Keratinocyte (primary cell): ENCODE data around the gene PRDM10. TPM values are rescaled to one million over a fixed set of nuclear protein-coding genes. Genes with fewer than 3 reads are reported as not detected.

Experiments used
- DNase-seq: peaks from one replicate; pipeline ENCODE4 v3.0.0-alpha.2; 2011; ENCODE audit warnings: low read depth, missing footprints, low spot score
- FAIRE-seq: peaks from 2 replicates; lab custom pipeline; 2011; peaks lifted over from hg19 to GRCh38; lab: Jason Lieb, UNC
- H2AFZ ChIP-seq: 2 replicates; pipeline ENCODE4 v1.6.0; 2012; ENCODE audit warnings: low read length, control low read depth, inconsistent platforms; ENCODE audit not compliant: control insufficient read depth
- H3K27ac ChIP-seq: 2 replicates; pipeline ENCODE4 v1.5.1; 2011; ENCODE audit warnings: low read length; ENCODE audit not compliant: control insufficient read depth, insufficient read depth
- H3K27me3 ChIP-seq: 3 replicates; pipeline ENCODE4 v1.6.0; 2011; ENCODE audit warnings: low read length; ENCODE audit not compliant: control insufficient read depth, insufficient read depth; ENCODE audit errors: extremely low read depth
- H3K36me3 ChIP-seq, 2 experiments: 2 replicates in 1 of 2; 3 replicates in 1 of 2; pipeline ENCODE4 v1.5.1; 2011; ENCODE audit warnings: low read length in 2 of 2, mild to moderate bottlenecking in 1 of 2; ENCODE audit not compliant: control insufficient read depth in 2 of 2, insufficient read depth in 2 of 2; ENCODE audit errors: extremely low read depth in 1 of 2
- H3K4me1 ChIP-seq: 3 replicates; pipeline ENCODE4 v1.5.1; 2011; ENCODE audit warnings: low read length; ENCODE audit not compliant: control insufficient read depth, insufficient read depth; ENCODE audit errors: extremely low read depth
- H3K4me2 ChIP-seq: 3 replicates; pipeline ENCODE4 v1.6.0; 2011; ENCODE audit warnings: low read depth, low read length; ENCODE audit not compliant: control insufficient read depth, insufficient read depth; ENCODE audit errors: extremely low read depth
- H3K4me3 ChIP-seq, 3 experiments: fragments of 200-600 bp in 1 of 3; sonication (generic) in 1 of 3; 2 replicates in 2 of 3; 3 replicates in 1 of 3; pipeline ENCODE4 v1.5.1; 2011 to 2016; ENCODE audit warnings: low read length in 3 of 3, mild to moderate bottlenecking in 3 of 3, control low read depth in 2 of 3, inconsistent platforms in 1 of 3, low read depth in 1 of 3, mixed read lengths in 1 of 3, mixed run types in 1 of 3, moderate library complexity in 1 of 3; ENCODE audit not compliant: control insufficient read depth in 2 of 3, insufficient read depth in 2 of 3; ENCODE audit errors: extremely low read depth in 1 of 3
- H3K79me2 ChIP-seq: 2 replicates; pipeline ENCODE4 v1.6.0; 2012; ENCODE audit warnings: low read length; ENCODE audit not compliant: control insufficient read depth, insufficient read depth
- H3K9ac ChIP-seq: 3 replicates; pipeline ENCODE4 v1.6.0; 2011; ENCODE audit warnings: low read length; ENCODE audit not compliant: control insufficient read depth, insufficient read depth; ENCODE audit errors: extremely low read depth
- H3K9me1 ChIP-seq: 3 replicates; pipeline ENCODE4 v1.6.0; 2011; ENCODE audit warnings: low read length; ENCODE audit not compliant: control insufficient read depth, insufficient read depth; ENCODE audit errors: extremely low read depth
- H3K9me3 ChIP-seq: 2 replicates; pipeline ENCODE4 v1.5.1; 2012; ENCODE audit warnings: low read depth, low read length; ENCODE audit not compliant: control insufficient read depth
- H4K20me1 ChIP-seq: 3 replicates; pipeline ENCODE4 v1.6.0; 2011; ENCODE audit warnings: low read length; ENCODE audit not compliant: control insufficient read depth, insufficient read depth; ENCODE audit errors: extremely low read depth
- CTCF ChIP-seq, 3 experiments: IDR thresholded peaks in 1 of 3; conservative IDR thresholded peaks in 1 of 3; optimal IDR thresholded peaks in 1 of 3; 2 replicates in 2 of 3; 3 replicates in 1 of 3; pipeline versions ENCODE3 to v1.5.1; 2011; ENCODE audit warnings: low read length in 3 of 3, mild to moderate bottlenecking in 3 of 3, moderate library complexity in 2 of 3, control low read depth in 1 of 3, inconsistent platforms in 1 of 3; ENCODE audit not compliant: insufficient read depth in 2 of 3; ENCODE audit errors: extremely low read depth in 1 of 3
- EZH2 ChIP-seq: IDR thresholded peaks from one replicate; pipeline ENCODE4 v1.6.1; 2012; ENCODE audit warnings: inconsistent platforms, mild to moderate bottlenecking, low read length, moderate library complexity
- dilution Hi-C: fragments of 300-500 bp; cut with MboI; formaldehyde crosslinking; loops from one replicate; pipeline ENCODE4 v1.7.0; 2020; ENCODE audit warnings: low sequenced_read_pairs; ENCODE audit not compliant: extremely low pct_ligation_motif_present
- polyA plus RNA-seq, 5 experiments: library from polyadenylated mRNA; depleted of rRNA in 3 of 5; stranded (reverse) in 3 of 5; stranded (forward) in 1 of 5; unstranded in 1 of 5; fragments of >200 nt; gene quantifications; 1 replicate in 1 of 5; 2 replicates in 3 of 5; 3 replicates in 1 of 5; pipeline versions ENCODE4 v1.2.1 to v1.2.3, GENCODE V29; 2011 to 2012; ENCODE audit warnings: missing spikeins in 2 of 5, low read depth in 1 of 5, low replicate concordance in 1 of 5

Gene PRDM10
- polyA plus RNA-seq, 1 donor (not counting 4 experiments of a cell fraction or from before 2014, with no cell fraction given), result 4.7 TPM

GRCh38 chr11:129894278-129895125, 108.1 kb downstream of the PRDM10 start:
- dilution Hi-C loops, result no loop called here
- FAIRE-seq (peak; percentile 36), DNase-seq (no peak)
- H3K79me2 ChIP-seq, result peaks cover 27% of the 10 kb centered on the region
- H3K27ac ChIP-seq, result peak overlapping the region; percentile 64
- peaks cover 12 to 19% of the 10 kb centered on the region in 2 experiments for H3K36me3 ChIP-seq
- H3K9me1 ChIP-seq, result no peaks in the 10 kb centered on the region
- no peak for TF ChIP-seq EZH2
- H3K4me1 ChIP-seq, result peaks cover 16% of the 10 kb centered on the region
- H3K9ac ChIP-seq, result peak overlapping the region; percentile 85
- no peaks in the 10 kb centered on the region for H3K27me3 ChIP-seq
- H3K4me3 ChIP-seq, result peak overlapping the region; percentile 88 to 98 (median 95)
- peak overlapping the region; percentile 69 for H2AFZ ChIP-seq
- no peaks in the 10 kb centered on the region for H3K9me3 ChIP-seq
- H3K4me2 ChIP-seq, result peak overlapping the region; percentile 68
- no peaks in the 10 kb centered on the region for H4K20me1 ChIP-seq

GRCh38 chr11:129888451-129888850, 114.2 kb downstream of the PRDM10 start:
- no peak overlapping the region for H3K9ac ChIP-seq
- TF ChIP-seq EZH2 (no peak), CTCF (optimal IDR thresholded peaks at IDR 0.05 in 1 of 3, IDR thresholded peaks at IDR 0.05 in 1 of 3, conservative IDR thresholded peaks at IDR 0.05 in 1 of 3; ENCODE audit: extremely low read depth in 1 of 3, insufficient read depth in 2 of 3, low read length in 3 of 3) (no peak)
- no peaks in the 10 kb centered on the region for H3K9me1 ChIP-seq
- no peaks in the 10 kb centered on the region for H3K9me3 ChIP-seq
- H3K36me3 ChIP-seq, result peaks cover 42 to 44% of the 10 kb centered on the region in 2 experiments
- H3K27me3 ChIP-seq, result no peaks in the 10 kb centered on the region
- FAIRE-seq, result no peak
- H3K27ac ChIP-seq, result no peak overlapping the region
- no peak overlapping the region for H3K4me2 ChIP-seq
- H3K4me1 ChIP-seq, result no peaks in the 10 kb centered on the region
- H4K20me1 ChIP-seq, result no peaks in the 10 kb centered on the region
- no peak for DNase-seq
- H2AFZ ChIP-seq, result no peak overlapping the region
- peaks cover 9% of the 10 kb centered on the region for H3K79me2 ChIP-seq
- no peak overlapping the region for H3K4me3 ChIP-seq
- dilution Hi-C loops, result no loop called here
